DMS79 (cell line): Measurements from ENCODE around the gene LEFTY1.
A peak's percentile ranks its signal among the peaks of the same experiment; 100 is the strongest.
"Not testable (repeated sequence)": the region's sequence is repeated elsewhere in the genome, so short reads cannot be mapped to it uniquely, and the experiment has no call there.

Experiments used
- DNase-seq: peaks from one replicate; lab custom pipeline; 2025; lab: John Stamatoyannopoulos, UW

LEFTY1 gene

DNA sequence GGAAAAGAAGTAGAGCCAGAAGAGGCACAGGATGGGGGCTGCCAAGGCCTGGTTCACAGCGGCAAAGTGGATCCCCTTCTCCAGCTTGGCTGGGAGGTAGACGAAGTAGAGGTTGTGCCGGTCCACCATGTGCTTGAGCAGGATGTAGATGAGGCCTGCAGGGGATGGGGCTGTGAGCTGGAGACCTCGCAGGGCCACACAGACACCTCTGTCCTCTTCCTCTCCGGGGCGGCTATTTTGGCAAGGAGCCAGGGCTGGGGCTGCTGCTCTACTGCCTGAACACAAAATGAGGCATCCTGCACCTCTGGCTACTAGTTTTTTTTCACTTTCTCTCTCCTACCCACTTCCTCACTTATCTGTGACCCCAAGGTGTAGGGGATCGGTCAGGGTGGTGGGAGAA lies 39.0 kb downstream of the LEFTY1 start:
- DNase-seq: no peak

DNA sequence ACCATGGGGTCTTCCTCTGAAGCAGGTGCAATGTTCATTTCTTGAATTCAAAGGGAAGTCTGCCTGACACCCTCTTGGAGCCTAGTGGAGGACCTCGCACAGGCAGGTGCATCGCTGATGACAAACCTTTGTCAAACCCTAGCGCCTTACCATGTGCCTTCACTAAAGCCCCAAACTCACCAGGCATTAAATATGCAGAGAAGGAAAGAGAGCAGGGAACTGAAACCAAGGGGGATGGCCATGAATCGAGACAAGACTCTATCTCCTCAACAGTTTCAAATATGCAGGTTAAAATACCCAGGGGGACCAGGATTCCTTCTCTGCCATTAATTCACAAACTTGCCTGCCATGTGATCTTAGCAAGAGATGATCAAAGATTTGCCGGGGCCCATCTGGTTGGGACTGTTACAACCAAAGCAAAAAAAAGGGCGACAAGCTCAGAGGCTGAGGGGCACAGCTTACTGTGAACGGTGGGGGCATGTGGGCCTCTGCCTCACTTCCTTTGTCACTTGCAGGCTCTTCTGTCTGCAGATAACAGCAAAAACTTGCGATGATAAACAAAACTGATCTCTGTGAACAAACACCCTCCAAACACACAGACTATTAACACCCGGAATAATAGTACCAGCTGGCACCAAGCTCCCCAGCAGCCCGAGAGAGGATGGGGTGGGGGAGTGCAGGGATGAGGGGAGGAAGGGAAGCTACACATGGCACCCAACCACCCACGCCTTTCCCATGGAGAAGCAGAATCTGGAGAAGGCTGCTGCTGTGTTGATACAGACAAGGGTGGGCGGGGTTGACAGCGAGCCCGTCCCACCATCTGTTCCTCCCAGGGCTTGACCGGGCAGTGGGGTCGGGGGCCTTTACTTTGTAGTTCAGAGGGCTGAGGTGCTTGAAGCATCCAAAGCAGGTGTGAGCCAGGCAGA lies 40.7 kb downstream of the LEFTY1 start:
- no peak for DNase-seq

DNA sequence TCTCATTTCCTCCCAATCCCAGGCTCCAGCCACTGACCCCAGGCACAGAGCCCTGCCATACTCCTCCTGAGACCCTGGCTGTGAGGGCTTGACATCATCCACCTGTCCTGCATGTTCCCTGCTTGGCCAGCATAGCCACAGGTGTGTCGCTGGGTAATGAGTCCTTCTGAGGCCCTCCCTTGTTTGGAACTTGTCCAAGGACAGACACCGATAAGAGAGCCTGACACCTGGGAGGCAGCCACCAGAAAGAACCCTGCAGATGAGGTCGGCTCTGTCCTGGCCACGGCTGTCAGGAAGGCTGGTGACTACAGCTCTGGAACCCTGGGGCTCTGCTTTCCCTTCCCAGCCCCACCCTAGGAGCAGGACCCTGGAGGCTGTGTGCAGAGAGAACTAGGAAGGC lies 41.3 kb downstream of the LEFTY1 start:
- DNase-seq: peak; percentile 71

DNA sequence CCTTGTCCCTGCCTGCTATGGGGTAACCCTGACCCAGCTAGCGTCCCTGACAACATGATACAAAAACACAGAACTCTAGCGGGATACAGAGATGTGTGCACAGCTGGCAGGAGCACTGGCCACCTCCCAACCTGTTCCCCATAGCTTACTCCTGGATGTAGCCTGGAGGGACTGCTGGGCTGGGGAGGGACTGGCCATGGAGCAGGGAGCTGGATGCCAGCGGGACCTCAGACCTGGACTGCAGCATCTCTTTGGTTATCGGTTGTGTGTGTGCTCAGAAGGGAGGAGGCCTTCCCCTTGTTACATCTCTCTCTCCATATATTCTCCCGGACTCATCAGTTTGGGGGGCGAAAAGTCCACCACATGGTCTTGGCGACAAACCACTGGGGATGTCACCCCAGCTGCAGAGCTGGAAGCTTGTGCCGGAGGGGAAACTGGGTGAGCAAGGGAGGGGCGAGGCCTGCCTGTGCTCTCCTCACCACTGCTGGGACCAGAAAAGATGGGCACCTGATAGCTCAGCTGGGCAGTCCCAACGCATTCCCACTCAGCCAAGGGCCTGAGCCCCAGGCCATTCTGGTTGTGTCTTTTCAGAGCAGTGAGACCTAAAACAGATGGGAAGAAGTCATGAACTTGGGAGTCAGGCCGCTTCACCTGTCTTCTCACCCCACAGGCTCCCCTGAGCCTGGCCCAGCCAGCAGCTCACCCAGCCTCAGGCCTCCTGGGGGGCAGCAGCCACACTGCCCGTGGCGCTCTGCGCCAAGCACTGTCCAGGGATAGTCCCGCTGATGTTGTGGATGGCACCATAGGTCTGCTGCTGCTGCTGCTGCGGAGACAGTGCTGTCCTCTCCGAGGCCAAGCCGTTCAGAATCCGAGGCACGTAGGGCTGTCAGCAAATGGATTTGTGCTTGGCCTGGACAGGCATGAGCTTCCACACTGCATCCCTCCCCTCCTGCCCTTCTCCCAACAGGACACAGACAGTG lies 42.3 kb downstream of the LEFTY1 start:
- no peak for DNase-seq

DNA sequence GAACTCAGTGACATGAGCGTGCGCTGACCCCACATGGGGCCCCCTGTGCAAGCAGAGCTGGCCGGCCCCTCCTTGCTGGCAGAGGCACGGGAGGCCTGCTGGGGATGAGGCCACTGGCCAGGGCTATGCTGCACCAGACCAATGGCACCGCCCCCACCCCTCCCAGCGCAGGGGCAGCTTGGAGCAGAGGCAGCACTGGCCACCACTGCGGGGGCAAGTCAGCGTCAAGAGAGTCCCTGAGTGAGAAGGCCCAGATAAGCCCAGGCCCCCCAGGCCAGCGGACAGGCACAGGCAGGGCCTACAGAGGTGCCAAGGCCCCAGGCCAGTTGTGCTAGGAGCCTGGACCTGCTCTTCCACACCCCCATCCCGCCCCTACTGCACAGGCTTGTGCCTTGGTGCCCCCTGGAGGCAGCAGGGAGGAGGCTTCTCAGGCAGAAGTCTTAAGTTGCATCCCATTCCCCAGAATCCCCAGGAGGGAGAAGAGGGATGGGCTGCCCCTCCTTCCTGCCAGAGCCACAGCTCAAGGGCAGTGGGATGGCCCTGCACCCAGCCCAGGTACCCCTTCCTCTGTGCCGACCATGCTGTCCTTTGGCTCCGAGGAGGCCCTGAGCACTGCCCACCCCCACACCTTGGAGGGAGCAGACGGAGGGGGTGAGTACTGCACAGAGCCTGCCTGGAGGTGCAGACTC lies 43.2 kb downstream of the LEFTY1 start:
- DNase-seq: peak; percentile 20

DNA sequence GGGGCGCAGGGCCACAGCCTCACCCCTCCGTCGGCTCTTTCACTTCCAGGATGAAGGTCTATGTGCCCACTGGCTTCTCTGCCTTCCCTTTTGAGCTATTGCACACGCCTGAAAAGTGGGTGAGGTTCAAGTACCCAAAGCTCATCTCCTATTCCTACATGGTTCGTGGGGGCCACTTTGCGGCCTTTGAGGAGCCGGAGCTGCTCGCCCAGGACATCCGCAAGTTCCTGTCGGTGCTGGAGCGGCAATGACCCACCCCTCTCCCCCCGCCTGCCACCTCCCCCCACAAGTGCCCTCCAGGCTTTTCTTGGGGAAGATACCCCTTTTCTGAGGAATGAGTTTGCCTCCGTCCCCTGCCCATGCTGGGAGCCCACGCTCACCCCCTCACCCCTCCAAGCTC lies 43.8 kb downstream of the LEFTY1 start:
- DNase-seq: no peak

DNA sequence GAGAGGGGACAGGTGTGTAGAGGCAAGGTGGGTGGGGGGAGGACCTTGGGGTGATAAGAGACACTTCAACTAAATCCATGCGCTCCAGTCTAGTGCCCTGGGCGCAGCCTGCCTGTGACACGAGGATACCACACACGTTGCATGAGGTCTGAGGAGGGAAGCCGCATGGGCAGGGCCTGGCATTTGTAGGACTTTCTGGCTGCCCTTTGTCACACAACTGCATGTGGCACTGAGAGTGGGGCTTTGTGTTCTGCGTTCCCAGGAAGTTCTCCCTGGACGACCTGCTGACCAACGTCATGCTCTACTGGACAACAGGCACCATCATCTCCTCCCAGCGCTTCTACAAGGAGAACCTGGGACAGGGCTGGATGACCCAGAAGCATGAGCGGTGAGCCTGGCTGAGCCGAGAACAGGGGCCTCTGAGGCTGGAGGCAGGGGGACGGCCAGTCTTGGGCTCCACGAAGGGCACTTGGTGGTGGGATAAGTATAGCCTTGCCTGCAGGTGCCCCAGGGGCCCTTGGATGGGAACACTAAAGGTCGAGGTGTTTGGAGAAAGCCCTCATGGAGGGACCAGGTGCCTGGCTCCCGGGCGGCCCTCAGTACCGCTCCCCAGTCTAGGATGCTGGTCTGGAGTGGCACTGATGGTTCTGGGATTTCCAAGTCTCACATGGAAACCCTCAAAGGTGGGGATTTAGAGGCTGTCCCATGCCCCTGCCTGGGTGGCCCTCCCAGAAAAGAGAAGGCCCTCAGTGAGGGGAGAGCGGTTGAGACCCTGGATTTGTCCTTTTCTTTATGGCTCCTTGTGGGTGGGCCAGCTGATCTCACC lies 44.5 kb downstream of the LEFTY1 start:
- DNase-seq: no peak

DNA sequence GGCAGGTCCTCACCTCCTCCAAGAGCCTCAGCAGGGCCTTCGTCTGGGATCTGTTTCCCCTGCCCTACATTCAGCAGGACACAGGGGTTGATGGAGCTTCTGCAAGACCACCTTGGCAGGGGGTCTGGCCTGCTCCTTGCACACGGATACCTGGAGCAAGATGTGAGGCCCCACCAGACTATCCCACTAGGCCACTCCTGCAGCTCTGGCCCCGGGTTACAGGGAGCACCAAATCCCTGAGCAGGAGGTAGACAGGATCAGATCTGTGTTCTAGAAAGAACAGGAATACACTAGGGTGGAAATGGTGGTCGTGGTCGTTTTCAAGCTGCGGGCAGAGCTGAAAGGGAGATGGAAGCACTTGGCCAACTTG lies 45.5 kb downstream of the LEFTY1 start:
- no peak for DNase-seq

DNA sequence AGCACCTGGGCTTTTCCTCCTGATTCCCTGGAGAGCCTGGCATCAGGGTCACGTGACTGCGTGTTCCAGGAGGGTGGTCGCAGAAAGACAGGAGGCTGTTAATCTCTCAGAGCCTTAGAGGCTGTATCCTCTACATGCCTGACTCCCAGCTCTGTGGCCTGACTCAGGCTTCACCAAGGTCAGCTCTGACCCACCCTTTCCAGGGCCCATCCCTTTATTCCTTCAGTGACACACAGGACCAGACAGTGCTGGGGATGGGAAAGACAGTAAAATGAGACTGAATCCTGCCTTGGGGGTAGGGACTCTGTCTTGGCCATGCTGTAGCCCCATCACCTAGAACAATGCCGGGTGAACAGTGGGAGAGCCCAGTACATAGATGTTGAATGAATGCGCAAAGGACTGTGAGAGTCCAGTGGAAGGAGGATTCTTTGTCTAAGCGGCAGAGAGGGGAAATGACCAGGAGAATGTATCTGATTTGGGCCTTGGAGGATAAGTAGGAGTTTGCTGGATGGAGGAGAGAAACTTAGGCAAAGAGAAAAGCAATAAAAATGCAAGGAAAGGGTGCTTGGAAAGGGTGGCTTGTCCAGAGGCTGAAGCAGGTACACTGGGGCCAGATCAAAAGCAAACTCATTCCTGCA lies 46.0 kb downstream of the LEFTY1 start:
- no peak for DNase-seq

DNA sequence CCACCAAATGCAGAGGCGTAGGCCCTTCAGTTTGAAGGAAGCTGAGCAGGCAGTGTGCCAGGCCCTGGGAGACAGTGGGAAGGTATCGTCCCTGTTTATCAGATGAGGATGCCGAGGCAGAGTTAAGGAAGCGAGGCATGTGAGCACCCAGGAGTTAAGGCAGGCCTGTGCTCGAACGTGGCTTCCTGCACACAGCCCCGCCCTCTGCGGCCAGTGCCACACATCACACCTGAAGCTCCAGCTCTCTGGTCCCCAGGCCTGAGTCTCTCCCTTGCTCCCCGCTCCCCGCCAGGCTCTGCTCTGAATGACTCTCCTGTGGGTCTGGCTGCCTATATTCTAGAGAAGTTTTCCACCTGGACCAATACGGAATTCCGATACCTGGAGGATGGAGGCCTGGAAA lies 46.9 kb downstream of the LEFTY1 start:
- DNase-seq: no peak

DNA sequence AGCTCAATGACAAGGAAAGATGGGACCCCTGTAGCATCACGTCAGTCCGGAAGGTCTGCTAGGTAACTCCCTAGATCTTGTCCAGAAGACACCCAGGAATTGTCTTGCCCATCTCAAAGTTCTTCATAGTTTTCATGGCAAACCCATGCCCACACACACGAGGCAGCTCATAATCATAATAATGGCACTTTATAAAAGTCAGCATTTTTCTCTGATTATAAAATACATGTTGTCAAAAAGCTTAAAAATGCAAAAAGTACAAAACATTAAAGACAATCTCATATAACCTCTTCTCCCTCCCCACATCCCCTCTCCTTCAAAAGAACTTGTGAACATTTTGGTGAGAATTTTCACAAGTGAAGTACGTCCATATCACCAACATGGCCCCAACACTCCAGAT lies 48.2 kb downstream of the LEFTY1 start:
- DNase-seq: no peak

DNA sequence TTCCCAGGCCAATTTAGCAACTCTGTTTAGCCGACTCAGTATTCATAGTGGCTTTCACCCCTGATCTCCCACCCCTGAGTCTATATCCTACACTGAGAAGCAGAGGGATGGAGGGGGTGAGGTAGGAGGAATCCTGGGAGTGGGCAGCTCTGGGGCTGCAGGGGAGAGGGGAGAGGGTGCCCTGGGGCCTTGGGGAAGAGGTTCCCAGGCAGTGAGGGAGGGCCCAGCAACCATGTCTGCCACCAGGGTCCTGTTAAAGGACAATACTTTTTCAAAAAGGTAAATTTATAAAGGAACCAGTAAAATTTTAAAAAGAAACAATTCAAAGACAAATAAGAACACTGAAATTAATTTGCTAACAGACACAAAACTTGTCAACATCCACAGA lies 48.7 kb downstream of the LEFTY1 start:
- DNase-seq: no peak

DNA sequence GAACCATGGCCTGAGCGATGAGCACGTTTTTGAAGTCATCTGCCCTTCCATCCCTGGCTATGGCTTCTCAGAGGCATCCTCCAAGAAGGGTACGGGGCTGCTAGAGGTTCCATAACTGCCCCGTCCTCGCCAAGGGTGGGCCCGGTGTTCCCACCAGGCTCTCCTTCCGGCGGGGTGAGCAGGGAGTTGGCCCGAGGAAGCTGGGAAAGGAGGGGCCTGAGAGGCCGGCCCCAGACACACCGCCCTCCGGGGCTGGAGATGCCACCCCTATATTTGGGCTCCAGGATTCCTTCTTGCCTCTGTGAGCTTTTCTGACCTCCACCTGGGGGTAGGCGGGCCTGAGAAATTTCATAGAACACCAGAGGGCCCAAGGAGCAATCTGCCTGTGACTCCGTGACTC lies 50.2 kb downstream of the LEFTY1 start:
- DNase-seq: no peak

DNA sequence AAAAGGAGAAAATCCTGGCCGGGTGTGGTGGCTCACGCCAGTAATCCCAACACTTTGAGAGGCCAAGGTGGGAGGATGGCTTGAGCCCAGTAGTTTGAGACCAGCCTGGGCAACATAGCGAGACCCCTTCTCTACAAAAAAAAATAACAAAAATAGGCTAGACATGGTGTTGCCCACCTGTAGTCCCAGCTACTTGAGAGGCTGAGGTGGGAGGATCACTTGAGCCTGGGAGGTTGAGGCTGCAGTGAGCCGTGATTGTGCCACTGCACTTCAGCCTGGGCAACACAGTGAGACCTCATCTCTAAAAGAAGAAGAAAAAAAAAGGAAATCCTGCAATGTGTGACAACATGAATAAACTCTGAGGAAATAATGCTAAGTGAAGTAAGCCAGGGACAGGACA lies 52.6 kb downstream of the LEFTY1 start:
- not testable (repeated sequence) for DNase-seq
